Posterior cingulate gyrus (tissue), 11 donors: Measurements from ENCODE around the gene PA2G4.
A peak's percentile ranks its signal among the peaks of the same experiment; 100 is the strongest.

Source experiments
- DNase-seq, 10 donors: peaks; one replicate each; pipeline versions ENCODE4 v3.0.0 to v3.0.0-alpha.2; 2020 to 2021; ENCODE audit warnings: mixed read lengths in 3 of 10
- intact Hi-C: fragments of 100-400 bp; cut with DNase I; formaldehyde crosslinking; loops from one replicate; pipeline ENCODE4 v1.15.1; 2023

Gene PA2G4

DNA sequence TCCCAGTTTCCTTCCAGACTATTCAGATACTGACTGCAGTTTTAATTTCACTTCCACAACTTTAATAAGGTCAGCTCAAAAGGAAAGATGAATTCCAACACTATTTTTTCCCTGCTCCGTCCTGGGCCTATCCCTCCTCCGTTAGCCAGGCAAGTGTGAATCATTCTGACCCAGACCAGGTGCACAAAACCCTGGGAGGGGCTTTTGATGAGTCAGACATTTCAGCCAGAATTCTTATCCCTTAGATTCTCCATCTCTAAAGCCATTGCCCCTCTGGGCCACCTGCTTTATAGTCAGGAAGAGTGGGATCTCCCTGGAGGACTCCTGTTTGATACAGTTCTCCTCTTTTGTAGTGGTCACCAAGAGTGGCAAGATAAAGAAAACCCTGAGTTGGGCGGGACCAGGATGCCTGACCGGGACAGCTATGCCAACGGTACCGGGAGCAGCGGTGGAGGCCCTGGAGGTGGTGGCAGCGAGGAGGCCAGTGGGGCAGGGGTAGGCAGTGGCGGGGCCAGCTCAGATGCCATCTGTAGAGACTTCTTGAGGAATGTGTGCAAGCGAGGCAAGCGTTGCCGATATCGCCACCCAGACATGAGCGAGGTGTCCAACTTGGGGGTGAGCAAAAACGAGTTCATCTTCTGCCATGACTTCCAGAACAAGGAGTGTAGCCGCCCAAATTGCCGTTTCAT, 15.9 kb downstream of the PA2G4 start:
- no peak for DNase-seq
- intact Hi-C loops, result loop anchor here (10.0 kb wide), 1 partner anchor 344 kb away; the partner anchor contains the start of gene SPRYD4

DNA sequence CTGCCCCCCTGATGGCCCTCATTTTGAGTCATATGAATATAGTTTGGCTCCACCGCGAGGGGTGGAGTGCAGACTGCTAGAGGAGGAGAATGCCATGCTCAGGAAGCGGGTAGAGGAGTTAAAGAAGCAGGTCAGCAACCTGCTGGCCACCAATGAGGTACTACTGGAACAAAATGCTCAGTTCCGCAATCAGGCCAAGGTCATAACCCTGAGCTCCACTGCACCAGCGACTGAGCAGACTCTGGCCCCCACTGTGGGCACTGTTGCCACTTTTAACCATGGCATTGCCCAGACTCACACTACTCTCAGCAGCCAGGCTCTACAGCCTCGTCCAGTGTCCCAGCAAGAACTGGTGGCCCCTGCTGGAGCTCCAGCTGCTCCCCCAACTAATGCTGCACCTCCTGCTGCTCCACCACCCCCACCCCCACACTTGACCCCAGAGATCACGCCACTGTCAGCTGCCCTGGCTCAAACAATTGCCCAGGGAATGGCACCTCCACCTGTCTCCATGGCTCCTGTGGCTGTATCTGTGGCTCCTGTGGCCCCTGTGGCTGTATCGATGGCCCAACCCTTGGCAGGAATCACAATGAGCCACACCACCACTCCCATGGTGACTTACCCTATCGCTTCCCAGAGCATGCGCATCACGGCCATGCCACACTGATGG, 17.0 kb downstream of the PA2G4 start:
- intact Hi-C loops, result loop anchor here (10.0 kb wide), 1 partner anchor 343 kb away; the partner anchor contains the start of gene SPRYD4
- DNase-seq, result no peak

DNA sequence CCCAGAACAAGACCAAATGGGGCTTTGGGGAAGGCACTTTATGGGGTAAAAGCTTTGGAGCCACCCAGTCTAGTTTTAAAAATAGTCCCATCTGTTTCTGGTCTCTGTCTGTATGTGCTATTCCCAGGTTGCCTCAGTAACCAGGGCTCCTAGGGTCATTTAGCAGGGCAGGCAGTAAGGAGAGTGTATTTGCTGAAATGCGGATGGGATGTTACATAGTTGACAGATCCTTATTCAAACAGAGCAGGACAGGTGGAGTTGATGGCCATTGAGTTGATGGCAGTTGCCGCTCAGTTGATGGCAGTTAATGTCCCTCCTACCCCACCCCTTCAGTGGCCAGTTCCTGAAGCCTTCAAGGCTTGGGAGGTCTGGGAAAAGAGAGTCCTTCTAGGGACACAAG, 18.3 kb downstream of the PA2G4 start:
- intact Hi-C loops, result loop anchor here (10.0 kb wide), 1 partner anchor 342 kb away; the partner anchor contains the start of gene SPRYD4
- no peak for DNase-seq

DNA sequence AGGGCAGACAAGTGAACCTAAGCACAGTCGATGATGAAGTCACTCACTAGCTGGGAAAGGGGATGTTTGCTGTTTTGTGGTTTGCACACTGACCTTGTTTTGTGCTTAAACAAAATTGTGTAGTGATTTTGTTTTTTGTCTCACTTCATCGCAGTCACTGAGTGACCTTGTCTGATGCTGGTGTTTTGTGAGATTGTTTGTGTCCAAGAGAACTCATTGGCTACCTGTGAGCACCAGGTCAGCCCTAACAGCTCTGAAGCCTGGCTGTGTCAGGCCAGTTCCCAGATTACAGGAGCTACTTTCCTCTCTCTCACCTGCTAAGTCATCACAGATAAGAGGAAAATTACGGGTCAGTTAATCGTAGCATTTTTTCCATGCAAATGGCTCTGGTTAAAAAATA, 19.8 kb downstream of the PA2G4 start:
- intact Hi-C loops, result loop anchor here (10.0 kb wide), 1 partner anchor 341 kb away; the partner anchor contains the start of gene SPRYD4
- no peak for DNase-seq

DNA sequence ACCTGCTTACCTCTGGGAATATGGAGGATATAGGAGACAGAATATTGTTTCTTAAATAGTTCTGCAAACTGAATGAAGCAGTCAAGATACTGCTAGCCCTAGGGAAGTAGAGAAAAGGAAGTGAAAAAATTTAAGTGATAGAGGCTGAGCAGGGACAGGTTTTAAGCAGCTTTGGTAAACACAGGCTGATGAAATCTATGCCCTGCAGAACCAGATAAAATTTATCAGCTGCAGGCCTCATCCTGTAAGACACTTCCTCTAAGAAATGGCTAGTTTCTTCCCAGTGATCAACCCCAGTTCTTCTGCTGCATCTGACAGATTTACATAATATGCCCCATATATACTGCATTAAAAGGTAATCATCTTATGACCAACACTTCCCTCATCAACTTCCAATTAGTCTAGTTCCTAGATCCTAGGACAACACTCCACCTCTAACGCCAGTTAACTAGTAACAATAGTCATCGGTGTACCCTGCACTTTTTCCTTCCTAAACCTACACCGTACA, 22.4 kb downstream of the PA2G4 start:
- intact Hi-C loops, result loop anchor here (2.0 to 10.0 kb wide), 2 partner anchors 32 to 338 kb away; partner anchors contain the start of genes MYL6 and SPRYD4

DNA sequence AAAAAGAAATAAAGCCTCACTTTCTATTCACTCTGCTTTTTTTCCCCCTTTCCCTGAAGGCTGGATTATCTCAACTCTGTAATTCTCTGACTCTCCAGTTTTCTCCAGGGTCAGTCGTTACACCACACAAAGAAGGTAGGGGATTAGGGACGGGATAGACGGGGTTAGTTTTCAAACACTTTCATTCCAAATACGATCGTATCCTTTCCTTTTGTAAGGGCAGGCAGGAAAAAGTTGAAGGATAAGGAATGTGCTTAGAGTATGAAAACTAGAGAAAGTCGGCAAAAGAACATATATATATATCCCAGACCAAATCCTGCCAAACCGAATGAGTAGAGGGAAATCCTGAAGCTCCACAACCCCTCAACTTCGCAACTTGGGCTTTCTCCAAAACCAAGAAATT, 23.1 kb downstream of the PA2G4 start:
- intact Hi-C loops, result loop anchor here (2.0 to 10.0 kb wide), 2 partner anchors 31 to 337 kb away; partner anchors contain the start of genes MYL6 and SPRYD4
- DNase-seq, result no peak

More for the DNA sequence above, 22.4 kb downstream of the PA2G4 start:
- no peak for DNase-seq

DNA sequence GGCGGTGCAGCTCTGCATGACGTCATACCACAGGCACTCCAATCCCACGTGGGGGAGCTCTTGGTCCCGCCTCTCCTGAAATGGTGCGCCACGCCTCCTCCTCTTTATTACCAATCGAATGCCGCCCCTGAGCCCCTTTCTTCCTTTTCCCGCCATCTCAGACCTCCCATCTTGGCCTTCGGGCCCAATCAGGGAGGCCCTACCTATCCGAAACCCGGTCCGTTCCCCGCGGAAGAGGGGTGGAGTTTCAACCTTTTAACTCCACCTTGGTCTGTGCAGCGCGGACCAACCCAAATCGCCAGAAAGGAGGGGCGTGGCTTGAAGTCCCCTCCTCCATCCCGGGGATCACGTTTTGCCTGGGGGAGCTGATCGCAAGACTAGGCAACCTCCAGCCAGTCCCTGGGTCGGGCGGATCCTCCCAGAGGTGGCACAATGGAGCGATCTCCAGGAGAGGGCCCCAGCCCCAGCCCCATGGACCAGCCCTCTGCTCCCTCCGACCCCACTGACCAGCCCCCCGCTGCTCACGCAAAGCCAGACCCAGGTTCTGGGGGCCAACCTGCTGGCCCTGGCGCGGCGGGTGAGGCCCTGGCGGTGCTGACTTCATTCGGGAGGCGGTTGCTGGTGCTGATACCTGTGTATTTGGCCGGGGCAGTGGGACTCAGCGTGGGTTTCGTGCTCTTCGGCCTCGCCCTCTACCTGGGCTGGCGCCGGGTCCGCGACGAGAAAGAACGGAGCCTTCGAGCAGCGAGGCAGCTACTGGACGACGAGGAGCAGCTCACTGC, 23.7 kb downstream of the PA2G4 start, which contains the start of gene ESYT1:
Gene ESYT1 (plus strand): TSS at position 380 of the 782 bp plus-strand sequence. CDS start 53 bp downstream, at position 433.
- intact Hi-C loops, result loop anchor here (2.0 to 10.0 kb wide), 2 partner anchors 31 to 337 kb away; partner anchors contain the start of genes MYL6 and SPRYD4

DNA sequence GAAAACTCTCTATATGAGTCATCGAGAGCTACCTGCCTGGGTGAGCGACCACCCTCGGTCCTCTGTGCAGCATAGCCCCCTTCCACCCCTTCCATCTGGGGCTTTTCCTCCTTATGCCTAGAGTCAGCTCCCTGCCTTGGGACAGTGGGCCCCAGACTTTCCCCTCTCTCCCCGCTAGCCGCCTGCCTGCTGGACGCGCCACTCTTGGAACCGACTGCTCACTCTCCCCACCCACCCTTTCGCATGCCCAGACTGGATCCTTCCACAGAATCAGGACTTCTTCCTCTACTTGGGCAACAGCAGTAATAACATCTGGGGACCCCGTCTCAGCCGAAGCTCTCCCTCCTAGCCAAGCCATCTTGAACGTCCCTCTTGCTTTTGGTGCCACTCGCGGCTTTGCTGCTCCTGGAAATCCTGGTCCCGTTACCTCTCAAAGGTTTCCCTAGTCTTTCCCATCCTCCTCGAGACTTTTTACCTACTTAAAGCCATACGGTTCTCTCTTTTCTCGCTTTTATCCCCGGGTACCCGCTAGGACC, 24.4 kb downstream of the PA2G4 start:
- DNase-seq, result peak in 3 of 10 donors; percentile 15 to 28 (median 27)
- intact Hi-C loops, result loop anchor here (10.0 kb wide), 1 partner anchor 336 kb away; the partner anchor contains the start of gene SPRYD4

More for the DNA sequence above, 23.7 kb downstream of the PA2G4 start, which contains the start of gene ESYT1:
- DNase-seq, result peak; percentile 86 to 99 (median 96)

DNA sequence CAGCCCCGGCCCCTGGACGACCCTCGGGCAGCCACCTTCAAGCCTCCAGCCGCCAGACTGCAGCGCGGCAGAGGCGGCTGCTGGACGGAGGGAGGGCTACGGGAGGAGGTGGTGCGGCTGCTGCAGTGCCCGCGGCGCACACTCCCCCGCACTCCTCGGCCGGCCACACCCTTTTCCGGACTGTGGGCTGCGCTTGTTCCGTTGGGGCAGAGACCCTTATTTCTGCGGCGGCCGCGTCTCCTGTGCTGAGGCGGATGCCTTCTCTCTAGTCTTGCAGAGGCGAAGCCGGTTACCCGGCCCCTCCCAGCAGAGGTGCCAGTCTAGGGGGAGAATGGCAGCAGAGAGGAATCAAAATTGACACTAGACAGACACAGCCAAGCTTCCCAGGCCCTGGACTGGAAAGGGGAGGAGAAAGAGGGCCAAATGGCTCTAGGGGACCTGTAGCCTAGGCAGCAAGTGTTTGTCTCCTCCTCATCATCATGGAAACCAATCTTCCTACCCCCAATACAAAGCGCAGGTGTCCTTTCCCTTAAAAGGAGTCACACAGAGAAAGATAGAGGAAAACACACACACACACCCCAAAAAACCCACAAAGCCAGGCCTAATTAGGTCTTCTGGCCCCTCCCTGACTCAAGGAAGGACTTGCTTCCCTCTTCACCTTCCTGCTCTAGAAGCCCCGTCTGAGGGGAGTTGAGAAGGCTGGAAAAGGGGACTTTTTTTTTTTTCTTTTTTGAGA, 25.0 kb downstream of the PA2G4 start:
- DNase-seq, result peak in 9 of 10 donors; percentile 33 to 92 (median 52)
- intact Hi-C loops, result loop anchor here (10.0 kb wide), 1 partner anchor 335 kb away; the partner anchor contains the start of gene SPRYD4

DNA sequence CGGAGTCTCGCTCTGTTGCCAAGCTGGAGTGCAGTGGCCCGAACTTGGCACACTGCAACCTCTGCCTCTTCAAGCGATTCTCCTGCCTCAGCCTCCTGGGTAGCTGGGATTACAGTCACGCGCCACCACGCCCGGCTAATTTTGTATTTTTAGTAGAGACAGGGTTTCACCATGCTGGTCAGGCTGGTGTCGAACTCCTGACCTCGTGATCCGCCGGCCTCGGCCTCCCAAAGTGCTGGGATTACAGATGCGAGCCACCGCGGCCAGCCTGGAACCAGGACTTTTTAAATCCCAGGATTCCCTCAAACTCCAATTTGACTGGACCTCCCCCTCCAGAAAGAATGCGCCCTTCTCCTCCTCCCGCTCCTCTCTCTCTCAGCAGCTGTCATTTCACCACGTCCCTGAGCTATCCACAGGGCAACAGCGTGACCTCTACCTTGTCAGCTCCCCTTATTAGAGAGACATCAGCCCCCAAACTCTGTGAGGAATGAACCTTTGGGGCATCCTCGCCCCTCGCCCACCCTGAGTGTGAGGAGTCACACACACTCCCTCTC, 25.7 kb downstream of the PA2G4 start:
- intact Hi-C loops, result loop anchor here (5.0 to 10.0 kb wide), 2 partner anchors 293 to 335 kb away; partner anchors contain the start of gene SPRYD4
- no peak for DNase-seq

DNA sequence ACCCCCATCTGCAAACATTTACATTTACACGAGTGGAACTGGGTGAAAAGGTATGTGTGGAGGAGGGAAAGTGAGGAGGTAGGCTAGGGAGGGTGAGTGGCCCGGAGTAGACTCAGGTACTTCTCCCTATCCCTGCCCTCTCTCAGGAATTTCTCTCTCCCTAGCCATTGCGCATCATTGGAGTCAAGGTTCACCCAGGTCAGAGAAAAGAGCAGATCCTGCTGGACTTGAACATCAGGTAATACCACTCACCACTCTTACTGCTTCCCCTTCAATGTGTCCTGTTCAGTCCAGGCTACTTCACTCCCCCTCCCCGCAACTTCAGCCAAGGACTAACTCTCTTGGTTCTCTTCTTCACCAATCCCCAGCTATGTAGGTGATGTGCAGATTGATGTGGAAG, 26.5 kb downstream of the PA2G4 start:
- intact Hi-C loops, result loop anchor here (5.0 kb wide), 1 partner anchor 294 kb away; no protein-coding TSS in a partner anchor
- no peak for DNase-seq

DNA sequence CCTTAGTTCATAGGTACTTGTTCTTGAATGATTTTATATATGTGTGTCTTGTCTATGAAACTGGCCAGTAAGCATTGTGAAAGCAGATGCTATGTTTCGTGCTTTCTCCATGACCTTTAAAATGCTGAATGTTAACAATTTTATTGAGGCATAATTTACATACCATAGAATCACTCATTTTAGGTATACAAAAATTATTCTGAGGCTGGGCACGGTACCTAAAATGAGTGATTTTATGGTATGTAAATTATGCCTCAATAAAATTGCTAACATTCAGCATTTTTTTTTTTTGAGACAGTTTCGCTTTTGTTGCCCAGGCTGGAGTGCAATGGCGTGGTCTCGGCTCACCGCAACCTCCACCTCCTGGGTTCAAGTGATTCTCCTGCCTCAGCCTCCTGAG, 30.5 kb downstream of the PA2G4 start:
- intact Hi-C loops, result loop anchor here (5.0 kb wide), 1 partner anchor 298 kb away; no protein-coding TSS in a partner anchor
- no peak for DNase-seq

DNA sequence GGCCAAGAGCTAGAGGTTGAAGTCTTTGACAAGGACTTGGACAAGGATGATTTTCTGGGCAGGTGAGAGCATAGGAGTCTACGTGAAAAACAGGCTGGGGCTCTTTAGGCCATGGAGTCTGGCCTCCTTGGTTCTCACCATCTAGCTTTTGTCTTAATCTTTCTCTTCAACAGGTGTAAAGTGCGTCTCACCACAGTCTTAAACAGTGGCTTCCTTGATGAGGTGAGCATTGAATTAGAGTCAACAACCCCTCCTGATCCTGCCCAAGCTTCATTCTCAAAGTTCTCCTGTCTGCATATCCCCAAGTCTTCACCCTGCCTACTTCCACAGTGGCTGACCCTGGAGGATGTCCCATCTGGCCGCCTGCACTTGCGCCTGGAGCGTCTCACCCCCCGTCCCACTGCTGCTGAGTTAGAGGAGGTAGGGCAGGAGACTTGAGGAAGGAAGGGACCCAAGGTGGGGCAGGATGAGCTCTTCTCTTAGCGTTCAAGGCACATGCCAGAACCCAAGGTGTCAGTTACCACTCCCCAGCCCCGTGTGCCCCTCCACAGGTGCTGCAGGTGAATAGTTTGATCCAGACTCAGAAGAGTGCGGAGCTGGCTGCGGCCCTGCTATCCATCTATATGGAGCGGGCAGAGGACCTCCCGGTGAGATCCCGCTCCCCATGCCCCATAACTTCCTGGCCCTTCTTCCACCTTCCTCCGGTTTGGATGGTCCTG, 33.7 kb downstream of the PA2G4 start:
- DNase-seq, result peak in 1 of 10 donors; percentile 29
- intact Hi-C loops, result no loop called here

DNA sequence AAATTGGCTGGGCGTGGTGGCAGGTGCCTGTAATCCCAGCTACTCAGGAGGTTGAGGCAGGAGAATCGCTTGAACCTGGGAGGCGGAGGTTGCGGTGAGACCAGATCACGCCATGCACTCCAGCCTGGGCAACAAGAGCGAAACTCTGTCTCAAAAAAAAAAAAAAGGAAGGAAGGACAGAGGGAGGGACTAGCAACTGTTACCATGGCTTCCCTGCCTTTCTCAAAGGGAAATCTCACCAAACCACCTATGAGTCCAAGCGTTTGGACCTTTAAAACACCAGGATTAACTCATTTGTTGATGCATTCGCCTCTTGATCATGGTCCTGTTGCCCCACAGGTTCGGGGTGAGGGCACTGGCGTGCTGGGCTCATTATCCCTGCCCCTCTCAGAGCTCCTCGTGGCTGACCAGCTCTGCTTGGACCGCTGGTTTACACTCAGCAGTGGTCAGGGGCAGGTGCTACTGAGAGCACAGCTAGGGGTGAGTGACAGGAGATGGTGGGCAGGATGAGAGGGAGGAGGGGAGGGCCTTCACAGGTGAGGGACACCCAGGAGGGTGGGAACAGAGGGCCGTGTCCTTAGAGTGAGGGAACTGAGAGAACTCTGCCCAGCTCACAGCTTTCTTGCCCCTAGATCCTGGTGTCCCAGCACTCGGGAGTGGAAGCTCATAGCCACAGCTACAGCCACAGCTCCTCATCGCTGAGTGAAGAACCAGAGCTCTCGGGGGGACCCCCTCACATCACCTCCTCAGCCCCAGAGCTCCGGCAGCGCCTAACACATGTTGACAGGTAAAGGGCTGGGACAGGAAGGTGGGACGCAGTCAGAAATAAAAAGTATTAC, 37.8 kb downstream of the PA2G4 start:
- intact Hi-C loops, result no loop called here

DNA sequence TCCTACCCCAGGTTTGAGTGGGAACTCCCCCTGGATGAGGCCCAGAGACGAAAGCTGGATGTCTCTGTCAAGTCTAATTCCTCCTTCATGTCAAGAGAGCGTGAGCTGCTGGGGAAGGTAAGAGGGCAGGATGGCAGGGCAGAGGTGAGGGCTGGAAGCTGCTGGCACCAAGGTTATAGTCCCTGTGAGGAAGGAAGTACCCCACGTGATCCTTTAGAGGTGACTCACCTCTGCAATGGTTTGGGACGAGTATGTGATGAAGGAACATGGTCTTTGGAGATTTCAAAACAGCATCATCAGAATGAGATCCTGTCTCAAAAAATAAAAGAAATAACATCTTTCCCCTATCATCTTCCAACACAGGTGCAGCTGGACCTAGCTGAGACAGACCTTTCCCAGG, 38.9 kb downstream of the PA2G4 start:
- intact Hi-C loops, result no loop called here
- DNase-seq, result no peak

More for the DNA sequence above, 37.8 kb downstream of the PA2G4 start:
- no peak for DNase-seq

DNA sequence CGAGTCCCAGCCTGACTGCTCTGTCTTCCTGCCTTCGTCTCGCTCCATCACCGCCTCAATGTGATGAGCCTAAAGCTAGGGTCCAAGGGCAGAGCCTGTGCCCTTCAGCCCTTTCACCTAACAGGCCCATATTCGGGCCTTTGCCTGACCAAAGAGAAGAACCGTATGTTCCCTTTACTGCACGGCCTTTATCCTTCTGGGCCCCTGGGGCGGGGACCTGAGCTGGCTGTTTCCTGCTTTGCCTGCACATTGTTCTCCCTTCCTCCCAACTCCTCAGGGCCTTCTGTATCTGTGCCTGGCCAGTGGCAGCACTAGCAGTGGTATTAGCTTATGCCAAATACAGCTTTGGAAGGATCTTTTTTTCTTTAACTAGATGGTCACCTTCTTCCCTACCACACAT, 39.5 kb downstream of the PA2G4 start:
- intact Hi-C loops, result no loop called here
- DNase-seq, result no peak

DNA sequence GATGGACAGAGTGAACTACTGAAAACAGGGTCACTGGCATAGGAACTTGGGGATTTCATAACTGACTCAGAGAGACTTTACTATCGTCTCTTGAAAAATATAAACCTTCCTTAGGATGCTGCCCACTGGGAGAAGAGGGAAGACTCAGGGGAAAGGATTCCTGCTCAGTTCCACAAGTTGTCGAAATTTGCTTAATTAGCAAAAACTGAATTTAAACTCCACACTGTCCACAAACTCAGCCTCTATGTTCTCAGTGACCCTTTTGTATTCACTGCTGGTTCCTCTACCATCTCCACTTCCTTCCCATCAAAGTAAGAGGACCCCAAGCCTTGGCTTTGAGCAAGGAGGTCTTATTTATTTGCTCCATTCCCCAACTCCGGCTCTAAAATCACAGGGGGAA, 40.9 kb downstream of the PA2G4 start:
- intact Hi-C loops, result no loop called here
- no peak for DNase-seq
